Stimulated activated CD4-positive, alpha-beta T cell treated with anti-CD3 and anti-CD28 coated beads, Interleukin-12 subunit alpha, Interleukin-12 subunit beta, amount 100 ng/mL, for 48 hours (primary cell): ENCODE measurements around the gene PDSS2.
"Not testable (repeated sequence)": the region's sequence is repeated elsewhere in the genome, so short reads cannot be mapped to it uniquely, and the experiment has no call there.

Source experiments
- DNase-seq, 3 donors: peaks; one replicate each; pipeline ENCODE4 v3.0.0-alpha.2; 2020; ENCODE audit warnings: low read depth in 2 of 3, low spot score in 1 of 3

PDSS2 gene

GRCh38 chr6:107280001-107280400, 179.4 kb downstream of the PDSS2 start:
- DNase-seq: not testable (repeated sequence)

- no peak for DNase-seq
These were observed 184.0 kb downstream of the PDSS2 start for GRCh38 chr6:107275330-107275865.

- DNase-seq: no peak
These were observed 185.1 kb downstream of the PDSS2 start for GRCh38 chr6:107274288-107274687.

- no peak for DNase-seq
These were observed 187.1 kb downstream of the PDSS2 start for GRCh38 chr6:107272246-107272645.

- no peak for DNase-seq
These were observed 188.1 kb downstream of the PDSS2 start for GRCh38 chr6:107271208-107271790.

GRCh38 chr6:107267634-107268033, 191.7 kb downstream of the PDSS2 start:
- no peak for DNase-seq

- DNase-seq: no peak
These were observed 192.4 kb downstream of the PDSS2 start for GRCh38 chr6:107267006-107267405.

GRCh38 chr6:107266563-107266962, 192.8 kb downstream of the PDSS2 start:
- DNase-seq: no peak

- DNase-seq: no peak
These were observed 195.0 kb downstream of the PDSS2 start for GRCh38 chr6:107264357-107264840.

- no peak for DNase-seq
These were observed 199.4 kb downstream of the PDSS2 start for GRCh38 chr6:107259951-107260350.

GRCh38 chr6:107248147-107248546, 211.2 kb downstream of the PDSS2 start:
- DNase-seq: no peak

GRCh38 chr6:107246972-107247615, 212.3 kb downstream of the PDSS2 start:
- DNase-seq: no peak

- no peak for DNase-seq
These were observed 213.0 kb downstream of the PDSS2 start for GRCh38 chr6:107246249-107246971.

- no peak for DNase-seq
These were observed 214.5 kb downstream of the PDSS2 start for GRCh38 chr6:107244742-107245480.

- no peak for DNase-seq
These were observed 215.2 kb downstream of the PDSS2 start for GRCh38 chr6:107244082-107244741.

GRCh38 chr6:107243471-107243870, 215.9 kb downstream of the PDSS2 start:
- no peak for DNase-seq

GRCh38 chr6:107237992-107238660, 221.2 kb downstream of the PDSS2 start:
- DNase-seq: no peak

GRCh38 chr6:107235511-107235910, 223.9 kb downstream of the PDSS2 start:
- DNase-seq: no peak

- no peak for DNase-seq
These were observed 224.4 kb downstream of the PDSS2 start for GRCh38 chr6:107235007-107235406.

GRCh38 chr6:107231243-107231642, 228.1 kb downstream of the PDSS2 start:
- no peak for DNase-seq
